ENCODE results near the gene RADIL.

RADIL gene

GRCh38 chr7:4806983-4807597, 76.4 kb downstream of the RADIL start:
- H4K20me1 ChIP-seq (ENCODE audit: insufficient read depth, low read length, poor library complexity, severe bottlenecking), result no peaks in the 10 kb centered on the region
- TF ChIP-seq EZH2phosphoT487 (IDR thresholded peaks at IDR 0.05; ENCODE audit: borderline replicate concordance) (no peak), CTCF (conservative IDR thresholded peaks at IDR 0.05; ENCODE audit: low read length) (no peak)
- H3K9me2 ChIP-seq (replicated peaks; ENCODE audit: low read depth, low read length), result no peaks in the 10 kb centered on the region
- no peaks in the 10 kb centered on the region for H3K27me3 ChIP-seq (ENCODE audit: insufficient read depth, low read length, poor library complexity, severe bottlenecking)
- H3K4me3 ChIP-seq (ENCODE audit: low read length, poor library complexity, severe bottlenecking), result no peak overlapping the region
- H3K36me3 ChIP-seq (ENCODE audit: insufficient read depth, low read length), result no peaks in the 10 kb centered on the region
- no peaks in the 10 kb centered on the region for H3F3A ChIP-seq (ENCODE audit: low read depth)
- H3K79me2 ChIP-seq (ENCODE audit: insufficient read depth, low read length), result no peaks in the 10 kb centered on the region
- H3K9ac ChIP-seq (ENCODE audit: low read depth, low read length, poor library complexity, severe bottlenecking), result no peak overlapping the region
- H3K4me1 ChIP-seq (ENCODE audit: insufficient read depth, low read length, poor library complexity, severe bottlenecking), result no peaks in the 10 kb centered on the region
- no peak overlapping the region for H2AFZ ChIP-seq (ENCODE audit: low read length)
- H3K4me2 ChIP-seq (ENCODE audit: low read depth, low read length, poor library complexity, severe bottlenecking), result no peak overlapping the region
- H3K9me3 ChIP-seq (ENCODE audit: insufficient read depth, low read depth, low read length), result no peaks in the 10 kb centered on the region

GRCh38 chr7:4805984-4806300, 77.6 kb downstream of the RADIL start:
- no peaks in the 10 kb centered on the region for H3K4me1 ChIP-seq (ENCODE audit: insufficient read depth, low read length, poor library complexity, severe bottlenecking)
- H3K9ac ChIP-seq (ENCODE audit: low read depth, low read length, poor library complexity, severe bottlenecking), result no peak overlapping the region
- H3K36me3 ChIP-seq (ENCODE audit: insufficient read depth, low read length), result no peaks in the 10 kb centered on the region
- no peaks in the 10 kb centered on the region for H3K9me3 ChIP-seq (ENCODE audit: insufficient read depth, low read depth, low read length)
- H2AFZ ChIP-seq (ENCODE audit: low read length), result no peak overlapping the region
- no peak overlapping the region for H3K4me3 ChIP-seq (ENCODE audit: low read length, poor library complexity, severe bottlenecking)
- no peaks in the 10 kb centered on the region for H3K9me2 ChIP-seq (replicated peaks; ENCODE audit: low read depth, low read length)
- TF ChIP-seq EZH2phosphoT487 (IDR thresholded peaks at IDR 0.05; ENCODE audit: borderline replicate concordance), result no peak
- no peak for TF ChIP-seq CTCF (conservative IDR thresholded peaks at IDR 0.05; ENCODE audit: low read length)
- no peak overlapping the region for H3K4me2 ChIP-seq (ENCODE audit: low read depth, low read length, poor library complexity, severe bottlenecking)
- no peaks in the 10 kb centered on the region for H3K79me2 ChIP-seq (ENCODE audit: insufficient read depth, low read length)
- H3K27me3 ChIP-seq (ENCODE audit: insufficient read depth, low read length, poor library complexity, severe bottlenecking), result no peaks in the 10 kb centered on the region
- no peaks in the 10 kb centered on the region for H3F3A ChIP-seq (ENCODE audit: low read depth)
- H4K20me1 ChIP-seq (ENCODE audit: insufficient read depth, low read length, poor library complexity, severe bottlenecking), result no peaks in the 10 kb centered on the region

GRCh38 chr7:4805110-4805983, 78.2 kb downstream of the RADIL start:
- Histone ChIP-seq H4K20me1 (ENCODE audit: insufficient read depth, low read length, poor library complexity, severe bottlenecking) (no peaks in the 10 kb centered on the region), H3K27me3 (ENCODE audit: insufficient read depth, low read length, poor library complexity, severe bottlenecking) (no peaks in the 10 kb centered on the region), H2AFZ (ENCODE audit: low read length) (no peak overlapping the region), H3K9me2 (replicated peaks; ENCODE audit: low read depth, low read length) (no peaks in the 10 kb centered on the region), H3F3A (ENCODE audit: low read depth) (no peaks in the 10 kb centered on the region), H3K4me2 (ENCODE audit: low read depth, low read length, poor library complexity, severe bottlenecking) (no peak overlapping the region), H3K4me3 (ENCODE audit: low read length, poor library complexity, severe bottlenecking) (no peak overlapping the region), H3K9ac (ENCODE audit: low read depth, low read length, poor library complexity, severe bottlenecking) (no peak overlapping the region), H3K36me3 (ENCODE audit: insufficient read depth, low read length) (no peaks in the 10 kb centered on the region), H3K79me2 (ENCODE audit: insufficient read depth, low read length) (no peaks in the 10 kb centered on the region), H3K9me3 (ENCODE audit: insufficient read depth, low read depth, low read length) (no peaks in the 10 kb centered on the region), H3K4me1 (ENCODE audit: insufficient read depth, low read length, poor library complexity, severe bottlenecking) (no peaks in the 10 kb centered on the region)
- no peak for TF ChIP-seq CTCF (conservative IDR thresholded peaks at IDR 0.05; ENCODE audit: low read length)
- TF ChIP-seq EZH2phosphoT487 (IDR thresholded peaks at IDR 0.05; ENCODE audit: borderline replicate concordance), result no peak
